Sigmoid colon (tissue), 7 donors: ENCODE data around the gene EIPR1. TPM values are rescaled to one million over a fixed set of nuclear protein-coding genes. Genes with fewer than 3 reads are reported as not detected.

ENCODE experiments used
- DNase-seq: peaks from one replicate; pipeline ENCODE4 v3.0.0-alpha.2; 2019
- H3K27ac ChIP-seq, 4 donors: fragments of 200-600 bp; sonication (generic); one replicate each; pipeline ENCODE4 v1.5.1; 2016 to 2019; ENCODE audit warnings: mild to moderate bottlenecking in 1 of 4
- H3K27me3 ChIP-seq, 3 donors: fragments of 200-600 bp; sonication (generic); one replicate each; pipeline ENCODE4 v1.5.1; 2019; ENCODE audit warnings: mild to moderate bottlenecking in 1 of 3
- H3K36me3 ChIP-seq, 4 donors: fragments of 200-600 bp; sonication (generic); one replicate each; pipeline ENCODE4 v1.5.1; 2016 to 2019
- H3K4me1 ChIP-seq, 4 donors: fragments of 200-600 bp; sonication (generic); one replicate each; pipeline ENCODE4 v1.5.1; 2017 to 2019
- H3K4me3 ChIP-seq, 4 donors: fragments of 200-600 bp; sonication (generic); one replicate each; pipeline ENCODE4 v1.5.1; 2017 to 2019; ENCODE audit warnings: mild to moderate bottlenecking in 2 of 4, moderate library complexity in 1 of 4
- H3K9me3 ChIP-seq, 4 donors: fragments of 200-600 bp in 3 of 4; sonication (generic) in 3 of 4; one replicate each; pipeline versions ENCODE4 v1.5.1 to v1.6.1; 2013 to 2019
- EP300 ChIP-seq, 4 donors: sonication (generic); formaldehyde crosslinking; IDR thresholded peaks; one replicate each; pipeline ENCODE4 v1.6.1; 2017; ENCODE audit warnings: antibody characterized with exemption in 4 of 4
- POLR2A ChIP-seq, 2 donors: fragments of 450-650 bp; IDR thresholded peaks; one replicate each; pipeline ENCODE4 v1.6.1; 2016; ENCODE audit warnings: antibody characterized with exemption in 2 of 2, mild to moderate bottlenecking in 2 of 2, moderate library complexity in 2 of 2
- POLR2AphosphoS5 ChIP-seq, 4 donors: sonication (generic); formaldehyde crosslinking; IDR thresholded peaks; one replicate each; pipeline ENCODE4 v1.6.1; 2017; ENCODE audit warnings: antibody characterized with exemption in 4 of 4
- WGBS, 2 donors: extraction: QIAGEN DNeasy Blood & Tissue Kit; methylation state at CpG; one replicate each; pipeline ENCODE4 v1.1.7; 2013; 5-methylcytosine and 5-hydroxymethylcytosine counted together
- intact Hi-C: fragments of 100-400 bp; cut with DNase I; formaldehyde crosslinking; loops from one replicate; pipeline ENCODE4 v1.15.1; 2023
- polyA plus RNA-seq, 3 donors: library from polyadenylated mRNA; stranded (reverse); fragments of 200-250 nt; gene quantifications; one replicate each; pipeline ENCODE4 v1.2.3, GENCODE V29; 2013
- total RNA-seq, 4 donors: library from RNA; depleted of rRNA; stranded (reverse); fragments of >200 nt; gene quantifications; one replicate each; pipeline ENCODE4 v1.1.0, GENCODE V29; 2016
- TF ChIP-seq, protein P1 (sequence below), 4 experiments: fragments of 450-650 bp in 3 of 4; fragments of 200-600 bp in 1 of 4; IDR thresholded peaks; one replicate each; pipeline ENCODE4 v1.5.1; 2016 to 2019; ENCODE audit warnings: antibody characterized with exemption in 4 of 4, mild to moderate bottlenecking in 3 of 4, moderate library complexity in 2 of 4
- donor health status: healthy with polysubstance abuse.
- donor health status: Bipolar disorder and iron deficiency.
- donor health status: healthy.

EIPR1 gene
- total and polyA plus RNA-seq, 7 donors: 12.2 to 27.0 (median 20.0) TPM

DNA sequence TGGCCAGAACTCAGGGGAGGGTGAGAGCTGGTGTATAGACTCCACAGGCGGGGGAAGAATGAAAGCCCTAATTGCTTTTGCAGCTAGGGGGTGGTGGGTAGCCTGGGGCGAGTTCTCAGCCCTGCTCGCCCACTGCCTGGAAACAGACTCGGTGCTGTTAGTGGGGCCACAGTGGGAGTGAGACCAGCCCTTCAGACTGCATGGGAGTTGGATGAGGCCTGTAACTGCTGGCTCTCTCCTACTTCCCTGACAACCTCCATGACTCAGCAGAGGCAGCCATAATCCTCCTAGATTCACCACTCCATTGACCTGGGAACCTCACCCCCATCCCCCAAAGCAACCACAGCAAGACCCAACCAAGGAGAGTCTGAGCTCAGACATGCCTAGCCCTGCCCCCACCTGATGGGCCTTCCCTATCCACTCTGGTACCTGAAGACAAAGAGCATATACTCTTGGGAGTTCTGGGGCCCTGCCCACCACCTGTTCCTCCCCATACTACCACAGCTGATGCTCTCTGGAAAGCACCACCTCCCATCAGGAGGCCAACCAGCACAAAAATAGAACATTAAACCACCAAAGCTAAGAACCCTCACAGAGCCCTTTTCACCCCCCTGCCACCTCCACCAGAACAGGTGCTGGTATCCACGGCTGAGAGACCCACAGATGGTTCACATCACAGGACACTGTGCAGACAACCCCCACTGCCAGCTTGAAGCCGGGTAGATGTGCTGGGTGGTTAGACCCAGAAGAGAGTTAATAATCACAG lies 226.3 kb downstream of the EIPR1 start:
- H3K9me3 ChIP-seq: no peaks in the 10 kb centered on the region
- no peaks in the 10 kb centered on the region for H3K27me3 ChIP-seq
- no peak overlapping the region for H3K27ac ChIP-seq
- 84 to 94% methylated on average over 6 of the region's 6 CpGs for WGBS, 2 donors
- no peak for DNase-seq
- intact Hi-C loops: no loop called here
- H3K4me1 ChIP-seq: no peaks in the 10 kb centered on the region
- no peak overlapping the region for H3K4me3 ChIP-seq
- no peaks in the 10 kb centered on the region for H3K36me3 ChIP-seq
- no peak for TF ChIP-seq POLR2A (IDR thresholded peaks at IDR 0.05)
- no peak for TF ChIP-seq EP300 (IDR thresholded peaks at IDR 0.05)
- no peak for TF ChIP-seq POLR2AphosphoS5 (IDR thresholded peaks at IDR 0.05)
- TF ChIP-seq, protein P1, sequence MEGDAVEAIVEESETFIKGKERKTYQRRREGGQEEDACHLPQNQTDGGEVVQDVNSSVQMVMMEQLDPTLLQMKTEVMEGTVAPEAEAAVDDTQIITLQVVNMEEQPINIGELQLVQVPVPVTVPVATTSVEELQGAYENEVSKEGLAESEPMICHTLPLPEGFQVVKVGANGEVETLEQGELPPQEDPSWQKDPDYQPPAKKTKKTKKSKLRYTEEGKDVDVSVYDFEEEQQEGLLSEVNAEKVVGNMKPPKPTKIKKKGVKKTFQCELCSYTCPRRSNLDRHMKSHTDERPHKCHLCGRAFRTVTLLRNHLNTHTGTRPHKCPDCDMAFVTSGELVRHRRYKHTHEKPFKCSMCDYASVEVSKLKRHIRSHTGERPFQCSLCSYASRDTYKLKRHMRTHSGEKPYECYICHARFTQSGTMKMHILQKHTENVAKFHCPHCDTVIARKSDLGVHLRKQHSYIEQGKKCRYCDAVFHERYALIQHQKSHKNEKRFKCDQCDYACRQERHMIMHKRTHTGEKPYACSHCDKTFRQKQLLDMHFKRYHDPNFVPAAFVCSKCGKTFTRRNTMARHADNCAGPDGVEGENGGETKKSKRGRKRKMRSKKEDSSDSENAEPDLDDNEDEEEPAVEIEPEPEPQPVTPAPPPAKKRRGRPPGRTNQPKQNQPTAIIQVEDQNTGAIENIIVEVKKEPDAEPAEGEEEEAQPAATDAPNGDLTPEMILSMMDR (IDR thresholded peaks at IDR 0.05): no peak

DNA sequence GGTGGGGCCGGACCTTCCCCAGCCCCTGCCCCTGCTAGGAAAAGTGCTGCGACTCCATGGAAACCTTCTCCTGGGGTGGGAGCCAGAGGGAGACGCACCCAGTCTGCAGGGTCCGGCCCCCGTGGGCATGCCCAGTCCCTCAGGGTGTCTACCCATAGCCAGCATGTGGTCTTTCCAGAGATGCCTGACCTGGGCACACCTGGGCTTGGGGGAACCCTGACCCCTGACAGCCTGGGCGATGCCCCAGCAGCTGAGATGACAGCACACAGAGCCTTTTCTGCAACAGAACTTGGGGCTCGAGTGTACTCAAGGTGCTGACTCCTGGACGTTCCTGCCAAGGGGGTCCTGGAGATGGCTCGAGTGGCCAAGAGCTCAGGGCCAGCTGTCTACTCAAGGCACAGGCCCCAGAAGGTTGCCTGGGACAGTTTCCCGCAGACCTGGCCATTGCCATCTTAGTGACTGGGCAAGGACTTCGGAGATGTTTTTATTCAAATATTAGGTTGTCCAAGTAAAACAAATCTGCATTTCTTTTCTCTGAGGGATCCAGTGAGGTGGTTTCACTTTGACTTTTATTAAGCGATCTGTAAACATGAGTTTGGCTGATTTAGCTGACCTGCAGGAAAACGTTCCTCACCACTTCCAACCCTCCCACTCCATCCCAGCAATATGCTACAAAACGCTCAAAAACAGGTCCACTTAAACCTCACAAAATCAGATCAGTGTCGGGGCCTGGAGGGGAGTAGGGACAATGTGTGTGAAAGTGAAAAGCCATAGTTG lies 228.0 kb downstream of the EIPR1 start:
- Histone ChIP-seq H3K27ac (no peak overlapping the region), H3K36me3 (no peaks in the 10 kb centered on the region), H3K4me3 (no peak overlapping the region), H3K9me3 (no peaks in the 10 kb centered on the region), H3K27me3 (no peaks in the 10 kb centered on the region), H3K4me1 (no peaks in the 10 kb centered on the region)
- DNase-seq: no peak
- no peak for TF ChIP-seq EP300 (IDR thresholded peaks at IDR 0.05)
- no peak for TF ChIP-seq POLR2AphosphoS5 (IDR thresholded peaks at IDR 0.05)
- TF ChIP-seq, protein P1 (IDR thresholded peaks at IDR 0.05): no peak
- no peak for TF ChIP-seq POLR2A (IDR thresholded peaks at IDR 0.05)
- intact Hi-C loops: no loop called here
- WGBS, 2 donors: 77 to 79% methylated on average over 15 of the region's 15 CpGs

DNA sequence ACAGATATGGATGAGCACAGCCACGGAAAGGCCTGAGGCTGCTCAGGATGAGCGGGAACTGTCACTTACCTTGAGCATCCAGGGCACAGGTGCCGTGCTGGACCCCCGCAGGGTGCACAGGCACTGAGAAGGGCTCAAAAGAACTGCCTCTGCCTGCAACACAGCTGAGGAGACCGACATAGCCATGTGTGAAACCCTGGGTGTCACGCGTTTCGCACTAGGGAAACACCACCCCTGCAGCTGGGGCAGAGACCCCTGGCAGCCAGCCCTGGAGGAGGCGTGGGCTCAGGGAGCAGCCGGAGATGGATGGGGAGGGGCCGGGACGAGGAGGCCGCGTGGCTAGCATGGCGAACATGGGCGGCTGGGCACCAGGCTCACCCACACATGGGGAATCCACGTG lies 228.9 kb downstream of the EIPR1 start:
- Histone ChIP-seq H3K4me1 (no peaks in the 10 kb centered on the region), H3K9me3 (no peaks in the 10 kb centered on the region), H3K4me3 (no peak overlapping the region), H3K27me3 (no peaks in the 10 kb centered on the region), H3K36me3 (no peaks in the 10 kb centered on the region), H3K27ac (no peak overlapping the region)
- TF ChIP-seq, protein P1 (IDR thresholded peaks at IDR 0.05): no peak
- TF ChIP-seq EP300 (IDR thresholded peaks at IDR 0.05): no peak
- TF ChIP-seq POLR2AphosphoS5 (IDR thresholded peaks at IDR 0.05): no peak
- no peak for TF ChIP-seq POLR2A (IDR thresholded peaks at IDR 0.05)
- no peak for DNase-seq
- intact Hi-C loops: no loop called here
- 81 to 91% methylated on average over 17 of the region's 17 CpGs for WGBS, 2 donors

DNA sequence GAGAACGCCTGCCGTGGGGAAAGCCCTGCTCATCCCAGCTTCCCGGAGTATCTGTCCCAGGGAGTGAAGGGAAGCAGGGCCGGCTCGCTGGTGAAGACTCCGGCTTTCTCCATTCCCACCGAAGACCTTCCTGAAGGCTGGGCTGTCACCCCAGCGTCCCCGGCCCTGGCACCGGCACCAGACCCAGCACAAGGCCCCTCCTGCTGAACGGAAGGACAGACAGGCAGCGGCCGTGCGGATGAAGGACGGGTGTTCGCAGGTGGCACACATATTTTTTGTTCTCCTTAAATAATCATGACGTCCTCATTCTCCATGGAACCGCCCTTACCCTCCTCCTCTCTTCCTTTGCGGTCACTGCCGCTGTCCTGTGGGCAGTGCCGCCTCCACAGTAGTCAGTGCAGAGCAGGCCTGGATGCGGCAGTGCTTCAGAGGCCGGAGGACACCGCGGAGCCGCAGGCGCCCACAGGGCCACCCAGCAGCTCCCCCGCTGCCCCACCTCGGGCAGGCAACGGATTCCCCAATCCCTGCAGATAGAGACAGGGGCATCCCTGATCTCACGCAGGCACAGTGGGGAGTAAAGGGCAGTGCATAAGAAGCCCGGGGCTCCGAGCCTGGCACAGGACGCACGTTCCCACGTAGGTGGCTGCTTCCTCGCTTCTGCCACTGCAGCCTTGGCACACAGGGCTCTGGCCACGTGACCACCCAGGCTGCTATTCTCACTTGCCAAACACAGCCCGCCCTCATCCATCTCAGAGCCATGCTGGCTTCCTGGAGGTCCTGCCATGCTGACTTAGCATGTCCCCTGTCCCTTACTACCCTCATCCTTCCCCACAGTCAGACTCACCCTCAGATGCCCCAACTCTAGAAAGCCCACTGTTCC lies 229.7 kb downstream of the EIPR1 start:
- Histone ChIP-seq H3K4me1 (no peaks in the 10 kb centered on the region), H3K4me3 (no peak overlapping the region), H3K9me3 (no peaks in the 10 kb centered on the region), H3K27ac (no peak overlapping the region), H3K27me3 (no peaks in the 10 kb centered on the region), H3K36me3 (no peaks in the 10 kb centered on the region)
- WGBS, 2 donors: 90 to 92% methylated on average over 39 of the region's 39 CpGs
- intact Hi-C loops: no loop called here
- DNase-seq: no peak
- TF ChIP-seq, protein P1 (IDR thresholded peaks at IDR 0.05): no peak
- TF ChIP-seq EP300 (IDR thresholded peaks at IDR 0.05) (no peak), POLR2A (IDR thresholded peaks at IDR 0.05) (no peak), POLR2AphosphoS5 (IDR thresholded peaks at IDR 0.05) (no peak)
